HG03095 (cell line): ENCODE measurements around the gene DIS3L2.

Source experiments
- ATAC-seq: cut with Tn5 transposase; IDR thresholded peaks from one replicate; pipeline ENCODE4 v1.9.1; 2021; ENCODE audit warnings: moderate library complexity; ENCODE audit not compliant: unreplicated experiment

Gene DIS3L2

DNA sequence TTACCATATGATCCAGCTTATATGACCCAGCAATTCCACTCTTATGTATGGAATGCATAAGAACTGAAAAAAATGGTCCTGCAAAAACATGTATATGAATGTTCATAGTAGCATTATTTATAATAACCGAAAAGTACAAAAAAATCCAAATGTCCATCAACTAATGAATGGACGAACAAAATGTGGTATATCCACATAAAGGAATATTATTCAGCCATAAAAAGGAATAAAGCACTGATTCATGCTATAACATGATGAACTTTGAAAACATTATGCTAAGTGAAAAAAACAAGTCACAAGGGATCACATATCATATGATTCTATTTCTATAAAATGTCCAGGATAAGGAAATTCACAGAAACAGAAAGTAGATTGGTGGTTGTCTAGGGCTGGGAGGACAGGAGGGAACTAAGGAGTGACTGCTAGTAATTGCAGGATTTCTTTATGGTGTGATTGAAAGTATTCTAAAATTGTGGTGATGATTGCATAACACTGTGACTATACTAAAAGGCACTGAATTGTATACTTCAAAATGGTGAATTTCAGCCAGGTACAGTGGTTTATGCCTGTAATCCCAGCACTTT lies 10.0 kb upstream of the DIS3L2 start:
- no peak for ATAC-seq

DNA sequence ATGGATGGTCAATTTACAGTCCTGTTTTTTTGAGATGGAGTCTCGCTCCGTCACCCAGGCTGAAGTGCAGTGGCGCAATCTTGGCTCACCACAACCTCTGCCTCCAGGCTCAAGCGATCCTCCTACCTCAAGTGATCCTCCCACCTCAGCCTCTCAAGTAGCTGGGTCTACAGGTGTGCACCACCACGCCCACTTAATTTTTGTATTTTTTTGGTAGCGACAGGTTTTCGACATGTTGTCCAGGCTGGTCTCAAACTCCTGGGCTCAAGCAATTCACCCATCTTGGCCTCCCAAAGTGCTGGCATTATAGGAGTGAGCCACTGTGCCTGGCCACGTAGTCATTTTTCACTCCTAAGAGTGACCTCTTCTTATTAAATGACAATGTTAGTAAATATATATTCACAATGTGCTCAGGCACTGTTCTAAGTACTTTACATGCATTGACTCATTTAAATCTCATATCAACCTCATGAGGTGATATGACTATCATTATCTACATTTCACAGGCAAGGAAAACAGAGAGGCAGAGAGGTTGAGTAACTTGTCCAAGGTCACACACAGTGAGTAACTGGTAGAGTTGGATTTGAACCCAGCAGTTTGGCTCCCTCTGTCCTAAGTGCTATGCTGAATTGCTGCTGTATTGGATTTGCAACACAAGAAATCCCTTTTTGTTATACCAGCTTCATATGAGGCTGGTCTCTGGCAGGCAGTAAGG lies 5.6 kb upstream of the DIS3L2 start:
- ATAC-seq = no peak

GRCh38 chr2:231957913-231958763 lies 3.4 kb upstream of the DIS3L2 start:
- no peak for ATAC-seq

DNA sequence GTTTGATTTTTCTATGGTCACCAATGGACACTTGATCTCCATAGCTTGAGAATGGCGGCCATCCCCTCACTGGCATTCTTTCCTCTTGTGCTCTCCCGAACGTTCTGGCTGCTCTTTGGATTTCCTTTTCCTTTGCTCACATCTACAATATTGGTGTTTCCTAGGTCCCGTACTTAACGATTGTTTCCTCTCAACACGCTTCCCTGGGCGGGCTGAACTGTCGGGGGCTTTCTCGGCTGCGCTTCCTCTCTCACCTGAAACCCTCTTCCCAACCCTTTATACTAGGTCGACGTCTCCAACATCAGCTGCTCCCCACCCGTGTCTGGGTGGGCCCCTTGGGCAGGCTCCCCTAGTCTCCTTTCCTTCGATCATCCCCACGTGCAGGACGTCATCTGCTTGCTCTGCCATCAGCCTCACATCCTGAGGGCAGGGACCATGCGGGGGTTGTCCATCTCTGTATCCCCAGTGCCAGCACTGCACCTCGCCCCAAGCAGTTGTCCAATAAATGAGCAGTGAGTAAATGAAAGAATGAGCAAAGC lies 634 bp upstream of the DIS3L2 start:
- no peak for ATAC-seq

GRCh38 chr2:231965102-231965501 lies 3.6 kb downstream of the DIS3L2 start:
- ATAC-seq = no peak

- ATAC-seq = no peak
Measured at GRCh38 chr2:231966886-231967285, 5.4 kb downstream of the DIS3L2 start.

GRCh38 chr2:231968820-231969219 lies 7.3 kb downstream of the DIS3L2 start:
- ATAC-seq = no peak

DNA sequence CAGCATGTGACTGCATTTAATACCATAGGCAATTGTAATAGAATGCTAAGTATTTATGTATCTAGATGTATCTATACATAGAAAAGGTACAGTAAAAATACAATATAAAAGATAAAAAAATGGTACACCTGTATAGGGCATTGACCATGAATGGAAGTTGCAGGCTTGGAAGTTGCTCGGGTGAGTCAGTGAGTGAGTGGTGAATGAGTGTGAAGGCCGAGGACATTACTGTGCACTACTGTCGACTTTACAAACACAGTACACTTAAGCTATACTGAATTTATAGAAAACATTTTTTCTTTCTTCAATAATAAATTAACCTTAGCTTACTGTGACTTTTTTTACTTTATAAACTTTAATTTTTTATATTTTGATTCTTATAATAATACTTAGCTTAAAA lies 8.9 kb downstream of the DIS3L2 start:
- ATAC-seq = no peak

GRCh38 chr2:231975001-231975400 lies 13.5 kb downstream of the DIS3L2 start:
- ATAC-seq = no peak

DNA sequence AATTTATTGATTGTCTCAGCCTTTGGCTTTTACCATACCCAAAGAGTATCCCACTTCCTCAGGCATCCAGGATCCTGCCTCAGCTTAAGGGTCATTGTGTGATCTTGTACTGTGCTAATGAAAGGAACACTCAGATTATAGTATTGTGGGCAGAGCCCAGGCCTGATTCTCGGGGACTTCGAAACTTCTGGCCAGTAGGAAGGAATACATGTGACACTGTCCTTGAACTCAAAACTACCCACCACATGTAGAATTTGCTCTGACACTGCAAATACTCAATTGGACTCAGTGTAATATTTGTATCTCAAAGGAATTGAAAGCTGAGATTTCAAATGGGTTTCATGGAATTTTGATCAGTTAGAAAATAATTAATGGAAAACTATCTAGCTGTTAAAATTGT lies 15.9 kb downstream of the DIS3L2 start:
- no peak for ATAC-seq

GRCh38 chr2:231984992-231985391 lies 23.5 kb downstream of the DIS3L2 start:
- no peak for ATAC-seq

- no peak for ATAC-seq
Measured at GRCh38 chr2:231985823-231986261, 24.3 kb downstream of the DIS3L2 start.

DNA sequence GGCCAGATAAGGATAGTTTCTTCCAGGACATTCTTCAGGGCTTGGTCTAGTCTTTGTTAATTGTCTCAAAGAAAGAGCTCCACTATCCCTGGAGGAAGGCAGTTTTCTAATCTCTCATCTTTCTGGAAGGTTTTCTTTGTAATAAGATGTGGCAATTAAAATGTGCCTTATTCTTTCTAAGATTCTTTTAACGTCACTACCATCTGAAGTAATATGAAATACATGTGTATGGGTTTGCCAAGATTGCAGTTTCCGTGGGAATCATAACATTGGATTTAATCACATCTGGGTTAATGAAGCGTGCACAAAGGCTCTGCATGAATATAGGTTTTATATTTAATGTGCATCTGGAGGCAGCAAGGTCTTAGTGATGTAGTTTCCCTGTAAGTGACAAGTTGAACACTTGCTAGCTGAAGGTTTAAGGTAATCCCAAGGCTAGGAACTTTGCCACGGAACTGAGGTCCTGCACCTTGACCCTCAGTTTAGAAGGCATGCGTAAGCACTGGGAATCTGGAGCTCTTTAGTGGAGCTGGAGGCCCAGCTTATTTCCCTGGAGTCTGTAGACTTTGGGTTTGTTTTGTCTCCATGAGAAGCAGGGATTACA lies 25.7 kb downstream of the DIS3L2 start:
- ATAC-seq = no peak

- no peak for ATAC-seq
Measured at GRCh38 chr2:231988179-231988866, 26.8 kb downstream of the DIS3L2 start.

DNA sequence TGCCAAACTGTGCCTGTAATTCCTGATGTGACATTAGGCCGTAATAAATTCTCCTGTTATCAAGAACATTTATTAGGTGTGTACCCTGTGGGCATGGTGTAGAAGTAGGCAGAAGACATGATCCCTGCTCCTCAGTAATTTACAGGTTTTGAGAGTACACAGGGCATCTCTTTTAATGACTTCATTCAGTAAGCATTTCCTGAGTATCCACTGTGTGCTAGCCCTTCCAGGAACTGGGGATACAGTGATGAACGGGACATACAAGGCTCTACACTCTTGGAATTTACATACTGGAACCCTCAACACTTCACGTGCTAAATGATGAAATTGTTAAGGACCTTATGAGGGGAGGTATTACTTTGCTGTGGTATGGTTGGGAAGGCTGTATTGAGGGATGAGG lies 30.2 kb downstream of the DIS3L2 start:
- ATAC-seq = no peak

GRCh38 chr2:231992888-231993287 lies 31.4 kb downstream of the DIS3L2 start:
- no peak for ATAC-seq

- ATAC-seq = no peak
Measured at GRCh38 chr2:231996797-231997540, 35.5 kb downstream of the DIS3L2 start.

GRCh38 chr2:231998046-231998445 lies 36.5 kb downstream of the DIS3L2 start:
- ATAC-seq = no peak

GRCh38 chr2:232000439-232000838 lies 38.9 kb downstream of the DIS3L2 start:
- ATAC-seq = no peak

- no peak for ATAC-seq
Measured at GRCh38 chr2:232001073-232001472, 39.6 kb downstream of the DIS3L2 start.
